ENCODE data around the gene LTA. TPM values are rescaled to one million over a fixed set of nuclear protein-coding genes. Genes with fewer than 3 reads are reported as not detected.

The LTA gene
- total RNA-seq, 2 donors from 2014 or later: 19.9 to 26.0 TPM

GRCh38 chr6:31621320-31621939 is 49.3 kb downstream of the LTA start:
- Mint-ChIP-seq H3K27me3 (no peaks in the 10 kb centered on the region), H3K4me3 (peak overlapping the region; percentile 93), H3K36me3 (ENCODE audit: low read depth) (peaks cover 7% of the 10 kb centered on the region), H3K4me1 (peaks cover 34% of the 10 kb centered on the region), H3K27ac (peak overlapping the region; percentile 95)
- no peaks in the 10 kb centered on the region for H3K9me3 ChIP-seq (ENCODE audit: control insufficient read depth, low read length, poor library complexity, severe bottlenecking)
- ATAC-seq (no peak), DNase-seq (no peak)

- Mint-ChIP-seq H3K36me3 (ENCODE audit: low read depth) (peaks cover 7% of the 10 kb centered on the region), H3K27me3 (no peaks in the 10 kb centered on the region), H3K27ac (peak overlapping the region; percentile 95), H3K4me3 (peak overlapping the region; percentile 93), H3K4me1 (peaks cover 29% of the 10 kb centered on the region)
- H3K9me3 ChIP-seq (ENCODE audit: control insufficient read depth, low read length, poor library complexity, severe bottlenecking): no peaks in the 10 kb centered on the region
- ATAC-seq (no peak), DNase-seq (no peak)
These were observed 49.9 kb downstream of the LTA start for GRCh38 chr6:31621991-31622390.

GRCh38 chr6:31622684-31623091 is 50.6 kb downstream of the LTA start:
- H3K9me3 ChIP-seq (ENCODE audit: control insufficient read depth, low read length, poor library complexity, severe bottlenecking): no peaks in the 10 kb centered on the region
- Mint-ChIP-seq H3K36me3 (ENCODE audit: low read depth) (peaks cover 14% of the 10 kb centered on the region), H3K4me1 (peaks cover 32% of the 10 kb centered on the region), H3K27me3 (no peaks in the 10 kb centered on the region), H3K4me3 (peak overlapping the region; percentile 31), H3K27ac (peak overlapping the region; percentile 95)
- DNase-seq: no peak
- ATAC-seq: no peak

Other genes with a start within 250 kb of the LTA start
- 1,000 to 10,000 TPM; 7,013 to 7,159 TPM for gene HLA-B, start 215.1 kb upstream of the LTA start, total RNA-seq
- 10 to 100 TPM; 11.2 to 11.5 TPM for gene MICA, start 168.7 kb upstream of the LTA start, total RNA-seq
- gene MICB, start 74.1 kb upstream of the LTA start, total RNA-seq: 10 to 100 TPM; 16.5 to 17.6 TPM
- gene MCCD1, start 43.3 kb upstream of the LTA start, total RNA-seq: not detected
- 100 to 1,000 TPM; 496 to 507 TPM for gene DDX39B, start 30.3 kb upstream of the LTA start, total RNA-seq
- gene ATP6V1G2, start 25.7 kb upstream of the LTA start, total RNA-seq: 1 to 10 TPM; 1.4 to 2.0 TPM
- gene NFKBIL1, start 24.7 kb upstream of the LTA start, total RNA-seq: 1 to 10 TPM; 5.5 to 6.4 TPM
- 10 to 100 TPM; 28.9 to 33.6 TPM for gene TNF, start 3.3 kb downstream of the LTA start, total RNA-seq
- gene LTB, start 10.1 kb downstream of the LTA start, total RNA-seq: 100 to 1,000 TPM; 791 to 891 TPM
- 10 to 100 TPM; 30.6 to 42.6 TPM for gene LST1, start 14.0 kb downstream of the LTA start, total RNA-seq
- gene NCR3, start 20.7 kb downstream of the LTA start, total RNA-seq: 1 to 10 TPM; 5.7 to 8.2 TPM
- gene AIF1, start 42.9 kb downstream of the LTA start, total RNA-seq: 10 to 100 TPM in 1 of 2 donors, 1 to 10 TPM in 1; 8.1 to 13.2 TPM
- 100 to 1,000 TPM; 210 to 213 TPM for gene PRRC2A, start 48.4 kb downstream of the LTA start, total RNA-seq
- 100 to 1,000 TPM; 229 to 233 TPM for gene BAG6, start 80.4 kb downstream of the LTA start, total RNA-seq
- gene APOM, start 83.6 kb downstream of the LTA start, total RNA-seq: 1 to 10 TPM; 2.9 to 4.0 TPM
- gene C6orf47, start 88.5 kb downstream of the LTA start, total RNA-seq: 10 to 100 TPM; 13.3 to 16.9 TPM
- 10 to 100 TPM in 1 of 2 donors, 1 to 10 TPM in 1; 9.2 to 11.9 TPM for gene GPANK1, start 92.7 kb downstream of the LTA start, total RNA-seq
- 100 to 1,000 TPM; 104 to 107 TPM for gene CSNK2B, start 93.8 kb downstream of the LTA start, total RNA-seq
- 10 to 100 TPM; 27.6 to 32.7 TPM for gene LY6G5B, start 97.7 kb downstream of the LTA start, total RNA-seq
- 1 to 10 TPM; 3.8 to 4.6 TPM for gene LY6G5C, start 108.8 kb downstream of the LTA start, total RNA-seq
- 10 to 100 TPM; 57.8 to 75.1 TPM for gene ABHD16A, start 131.0 kb downstream of the LTA start, total RNA-seq
- gene LY6G6F, start 134.6 kb downstream of the LTA start, total RNA-seq: 10 to 100 TPM in 1 of 2 donors, 1 to 10 TPM in 1; 1.6 to 29.1 TPM
- not detected for gene LY6G6D, start 143.1 kb downstream of the LTA start, total RNA-seq
- not detected for gene LY6G6C, start 149.5 kb downstream of the LTA start, total RNA-seq
- 100 to 1,000 TPM in 1 of 2 donors, 1 to 10 TPM in 1; 3.4 to 129 TPM for gene MPIG6B, start 151.1 kb downstream of the LTA start, total RNA-seq
- gene DDAH2, start 157.0 kb downstream of the LTA start, total RNA-seq: 1 to 10 TPM; 4.7 to 7.3 TPM
- gene CLIC1, start 164.2 kb downstream of the LTA start, total RNA-seq: 100 to 1,000 TPM; 145 to 152 TPM
- 10 to 100 TPM; 12.9 to 18.3 TPM for gene MSH5, start 167.7 kb downstream of the LTA start, total RNA-seq
- 1 to 10 TPM; 3.6 to 4.2 TPM for gene SAPCD1, start 190.4 kb downstream of the LTA start, total RNA-seq
- gene VWA7, start 205.0 kb downstream of the LTA start, total RNA-seq: 1 to 10 TPM; 2.8 to 2.9 TPM
- 10 to 100 TPM; 58.0 to 73.7 TPM for gene VARS1, start 223.5 kb downstream of the LTA start, total RNA-seq
- gene LSM2, start 234.7 kb downstream of the LTA start, total RNA-seq: 10 to 100 TPM; 20.9 to 22.5 TPM
- gene HSPA1L, start 243.0 kb downstream of the LTA start, total RNA-seq: 1 to 10 TPM; 3.4 to 3.5 TPM
- gene HSPA1A, start 243.3 kb downstream of the LTA start, total RNA-seq: 10 to 100 TPM; 15.1 to 20.2 TPM